Measurements from ENCODE around the gene RENBP.

RENBP gene

GRCh38 chrX:153931748-153932147, 12.7 kb downstream of the RENBP start:
- TF ChIP-seq, protein P1, sequence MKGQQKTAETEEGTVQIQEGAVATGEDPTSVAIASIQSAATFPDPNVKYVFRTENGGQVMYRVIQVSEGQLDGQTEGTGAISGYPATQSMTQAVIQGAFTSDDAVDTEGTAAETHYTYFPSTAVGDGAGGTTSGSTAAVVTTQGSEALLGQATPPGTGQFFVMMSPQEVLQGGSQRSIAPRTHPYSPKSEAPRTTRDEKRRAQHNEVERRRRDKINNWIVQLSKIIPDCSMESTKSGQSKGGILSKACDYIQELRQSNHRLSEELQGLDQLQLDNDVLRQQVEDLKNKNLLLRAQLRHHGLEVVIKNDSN (IDR thresholded peaks at IDR 0.05) = no peak
- TF ChIP-seq, protein P2, sequence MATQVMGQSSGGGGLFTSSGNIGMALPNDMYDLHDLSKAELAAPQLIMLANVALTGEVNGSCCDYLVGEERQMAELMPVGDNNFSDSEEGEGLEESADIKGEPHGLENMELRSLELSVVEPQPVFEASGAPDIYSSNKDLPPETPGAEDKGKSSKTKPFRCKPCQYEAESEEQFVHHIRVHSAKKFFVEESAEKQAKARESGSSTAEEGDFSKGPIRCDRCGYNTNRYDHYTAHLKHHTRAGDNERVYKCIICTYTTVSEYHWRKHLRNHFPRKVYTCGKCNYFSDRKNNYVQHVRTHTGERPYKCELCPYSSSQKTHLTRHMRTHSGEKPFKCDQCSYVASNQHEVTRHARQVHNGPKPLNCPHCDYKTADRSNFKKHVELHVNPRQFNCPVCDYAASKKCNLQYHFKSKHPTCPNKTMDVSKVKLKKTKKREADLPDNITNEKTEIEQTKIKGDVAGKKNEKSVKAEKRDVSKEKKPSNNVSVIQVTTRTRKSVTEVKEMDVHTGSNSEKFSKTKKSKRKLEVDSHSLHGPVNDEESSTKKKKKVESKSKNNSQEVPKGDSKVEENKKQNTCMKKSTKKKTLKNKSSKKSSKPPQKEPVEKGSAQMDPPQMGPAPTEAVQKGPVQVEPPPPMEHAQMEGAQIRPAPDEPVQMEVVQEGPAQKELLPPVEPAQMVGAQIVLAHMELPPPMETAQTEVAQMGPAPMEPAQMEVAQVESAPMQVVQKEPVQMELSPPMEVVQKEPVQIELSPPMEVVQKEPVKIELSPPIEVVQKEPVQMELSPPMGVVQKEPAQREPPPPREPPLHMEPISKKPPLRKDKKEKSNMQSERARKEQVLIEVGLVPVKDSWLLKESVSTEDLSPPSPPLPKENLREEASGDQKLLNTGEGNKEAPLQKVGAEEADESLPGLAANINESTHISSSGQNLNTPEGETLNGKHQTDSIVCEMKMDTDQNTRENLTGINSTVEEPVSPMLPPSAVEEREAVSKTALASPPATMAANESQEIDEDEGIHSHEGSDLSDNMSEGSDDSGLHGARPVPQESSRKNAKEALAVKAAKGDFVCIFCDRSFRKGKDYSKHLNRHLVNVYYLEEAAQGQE (IDR thresholded peaks at IDR 0.05; ENCODE audit: low read depth) = no peak
- TF ChIP-seq TCF12 (IDR thresholded peaks at IDR 0.05; ENCODE audit: low read depth) (no peak), YY1 (IDR thresholded peaks at IDR 0.05; ENCODE audit: low read depth) (no peak)

GRCh38 chrX:153931151-153931550, 13.3 kb downstream of the RENBP start:
- TF ChIP-seq EGR1 (IDR thresholded peaks at IDR 0.05) = no peak
- no peak for TF ChIP-seq RAD21 (IDR thresholded peaks at IDR 0.05; ENCODE audit: low read depth)
- TF ChIP-seq CEBPB (IDR thresholded peaks at IDR 0.05) = no peak
- no peak for TF ChIP-seq NFIC (IDR thresholded peaks at IDR 0.05)
- TF ChIP-seq CREB1 (IDR thresholded peaks at IDR 0.05; ENCODE audit: low read depth) = no peak
- no peak for TF ChIP-seq TAF1 (IDR thresholded peaks at IDR 0.05; ENCODE audit: low read depth)
- TF ChIP-seq, protein P1 (IDR thresholded peaks at IDR 0.05) = no peak
- TF ChIP-seq YY1 (IDR thresholded peaks at IDR 0.05; ENCODE audit: low read depth) = no peak
- TF ChIP-seq, protein P3, sequence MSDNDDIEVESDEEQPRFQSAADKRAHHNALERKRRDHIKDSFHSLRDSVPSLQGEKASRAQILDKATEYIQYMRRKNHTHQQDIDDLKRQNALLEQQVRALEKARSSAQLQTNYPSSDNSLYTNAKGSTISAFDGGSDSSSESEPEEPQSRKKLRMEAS (IDR thresholded peaks at IDR 0.05) = no peak
- TF ChIP-seq FOXM1 (IDR thresholded peaks at IDR 0.05; ENCODE audit: borderline replicate concordance, low read depth) = no peak
- TF ChIP-seq TEAD4 (IDR thresholded peaks at IDR 0.05) = no peak
- TF ChIP-seq, protein P2 (IDR thresholded peaks at IDR 0.05; ENCODE audit: low read depth) = no peak
- TF ChIP-seq EP300 (IDR thresholded peaks at IDR 0.05; ENCODE audit: borderline replicate concordance) = no peak
- no peak for TF ChIP-seq TCF12 (IDR thresholded peaks at IDR 0.05; ENCODE audit: low read depth)
- TF ChIP-seq ZBTB7A (IDR thresholded peaks at IDR 0.05; ENCODE audit: low read depth) = no peak

DNA sequence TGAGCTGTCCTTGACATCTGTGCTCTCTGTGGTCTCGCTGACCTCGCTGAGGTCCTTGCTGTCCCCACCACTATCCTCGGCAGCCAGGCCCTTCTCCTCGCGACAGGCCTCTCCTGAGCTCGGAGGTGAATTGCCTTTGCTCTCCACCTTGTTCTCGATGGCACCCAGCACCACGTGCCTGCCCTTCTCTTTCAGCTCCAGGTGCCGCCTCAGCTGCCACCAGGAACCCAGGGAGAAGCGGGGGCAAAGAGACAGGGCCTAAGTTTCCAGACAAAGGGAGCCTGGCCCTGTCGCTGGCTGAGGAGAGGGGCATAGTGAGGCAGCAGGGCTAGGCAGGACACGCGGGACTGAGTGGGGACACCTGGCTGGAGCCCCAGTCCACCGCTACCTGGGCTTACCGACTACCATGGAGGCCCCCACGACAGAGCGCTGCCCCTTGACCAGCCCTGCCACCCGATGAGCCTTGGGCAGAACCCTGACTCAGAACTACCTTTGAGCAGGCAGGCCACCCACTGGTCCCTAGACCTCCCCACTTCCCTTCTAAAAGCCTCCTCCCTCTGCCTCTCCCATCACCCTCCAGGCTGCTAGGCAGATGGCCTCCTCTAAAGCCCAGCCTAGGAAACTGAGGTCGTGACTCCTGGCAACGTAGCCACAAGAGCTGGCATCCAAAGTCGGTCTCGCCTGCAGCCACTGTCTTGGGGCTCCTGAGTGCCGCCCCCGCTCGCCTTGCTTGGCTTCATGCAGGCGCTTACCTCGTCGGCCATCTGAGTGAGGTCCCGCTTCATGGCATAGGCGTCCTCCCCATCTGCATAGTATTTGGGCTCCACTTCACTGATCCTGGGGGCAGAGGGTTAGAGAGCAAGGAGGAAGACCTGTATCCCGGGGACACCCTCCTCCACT, 14.2 kb downstream of the RENBP start:
- TF ChIP-seq, protein P3 (IDR thresholded peaks at IDR 0.05) = no peak
- TF ChIP-seq, protein P1 (IDR thresholded peaks at IDR 0.05) = no peak
- no peak for TF ChIP-seq FOXM1 (IDR thresholded peaks at IDR 0.05; ENCODE audit: borderline replicate concordance, low read depth)
- no peak for TF ChIP-seq RAD21 (IDR thresholded peaks at IDR 0.05; ENCODE audit: low read depth)
- TF ChIP-seq YY1 (IDR thresholded peaks at IDR 0.05; ENCODE audit: low read depth) = no peak
- no peak for TF ChIP-seq CREB1 (IDR thresholded peaks at IDR 0.05; ENCODE audit: low read depth)

DNA sequence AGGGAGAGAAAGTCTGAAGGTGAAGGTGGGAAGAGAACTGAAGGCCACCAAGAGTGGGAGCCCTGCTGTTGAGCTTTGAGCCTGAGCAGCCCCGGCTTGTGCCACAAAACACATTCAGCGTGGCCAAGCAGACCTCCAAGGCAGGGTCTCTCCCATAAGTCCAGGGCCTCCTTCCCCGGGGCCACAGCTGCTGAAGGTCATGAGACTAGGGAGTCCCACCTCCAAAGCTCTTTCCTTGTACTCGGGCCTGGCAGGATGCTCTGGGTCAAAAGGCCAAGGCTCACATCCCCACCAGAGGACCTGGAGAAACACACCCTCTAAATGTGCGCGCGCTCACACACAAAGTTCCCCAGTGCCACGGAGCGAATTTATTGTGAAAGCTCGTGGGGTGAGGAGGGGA, 14.9 kb downstream of the RENBP start:
- TF ChIP-seq, protein P1 (IDR thresholded peaks at IDR 0.05) = no peak
- TF ChIP-seq, protein P2 (IDR thresholded peaks at IDR 0.05; ENCODE audit: low read depth) = no peak
- TF ChIP-seq NFIC (IDR thresholded peaks at IDR 0.05) = no peak
- TF ChIP-seq EP300 (IDR thresholded peaks at IDR 0.05; ENCODE audit: borderline replicate concordance) = no peak
- no peak for TF ChIP-seq ZBTB7A (IDR thresholded peaks at IDR 0.05; ENCODE audit: low read depth)
- TF ChIP-seq, protein P3 (IDR thresholded peaks at IDR 0.05) = no peak
- TF ChIP-seq TAF1 (IDR thresholded peaks at IDR 0.05; ENCODE audit: low read depth) = no peak

All from Ishikawa (cell line).